ENCODE results near the gene SLC22A8. TPM values are rescaled to one million over a fixed set of nuclear protein-coding genes. Genes with fewer than 3 reads are reported as not detected.

SLC22A8 gene
- total and polyA plus RNA-seq, 2 of the 13 experiments (the other 11 are each of a cell fraction or from before 2014, with no cell fraction given), result 0.04 to 0.05 TPM

GRCh38 chr11:63019506-63019905 lies 3.9 kb upstream of the SLC22A8 start (continued):
- TF ChIP-seq ZNF574 (CRISPR knock-in tag; IDR thresholded peaks at IDR 0.05) (no peak), RBM39 (IDR thresholded peaks at IDR 0.05; ENCODE audit: low read depth, low read length, poor library complexity, severe bottlenecking) (no peak)

GRCh38 chr11:63017306-63017974 lies 1.8 kb upstream of the SLC22A8 start:
- Histone ChIP-seq H3K4me2 (ENCODE audit: low read depth, low read length) (no peak overlapping the region), H3K79me2 (ENCODE audit: insufficient read depth, low read length) (no peaks in the 10 kb centered on the region), H3K9me3 (ENCODE audit: low read length) (no peaks in the 10 kb centered on the region), H3K27ac (ENCODE audit: extremely low read length, insufficient read depth, low read length) (no peak overlapping the region), H3K36me3 (replicated peaks in 1 of 2; ENCODE audit: control insufficient read depth in 1 of 2, insufficient read depth in 2 of 2, low read length in 2 of 2) (no peaks in the 10 kb centered on the region), H3K27me3 (ENCODE audit: control insufficient read depth in 1 of 2, insufficient read depth in 2 of 2, low read length in 2 of 2) (peaks cover 4 to 10% of the 10 kb centered on the region in 2 experiments; a peak in 3 of 5 replicates), H3K4me1 (ENCODE audit: insufficient read depth, low read length) (peaks cover 37% of the 10 kb centered on the region), H4K20me1 (ENCODE audit: insufficient read depth, low read length) (no peaks in the 10 kb centered on the region), H2AFZ (ENCODE audit: low read length) (no peak overlapping the region), H3K9ac (ENCODE audit: insufficient read depth, low read depth, low read length) (no peak overlapping the region), H3K4me3 (replicated peaks in 1 of 3; ENCODE audit: insufficient read depth in 1 of 3, low read depth in 2 of 3, low read length in 3 of 3) (no peak overlapping the region)
- POLR2A ChIA-PET, result no interaction called here
- intact Hi-C loops (cut with micrococcal nuclease; ENCODE audit: unreplicated experiment) (no loop called here), in situ Hi-C loops (cut with HindIII; ENCODE audit: extremely low pct_ligation_motif_present, low pct_unique_long_range_greater_than_20kb) (no loop called here)
- 20% methylated on average over 5 of the region's 8 CpGs for WGBS (ENCODE audit: low lambda C conversion rate)
- DNase-seq (ENCODE audit: low spot score) (no peak), FAIRE-seq (no peak), ATAC-seq (no peak)
- no TSS peak for BruUV-seq (replicated peaks)
- no peak for TF ChIP-seq ZNF615 (CRISPR knock-in tag; IDR thresholded peaks at IDR 0.05; ENCODE audit: borderline replicate concordance)
- no peak for TF ChIP-seq ZKSCAN8 (CRISPR knock-in tag; IDR thresholded peaks at IDR 0.05; ENCODE audit: borderline replicate concordance)
- TF ChIP-seq ZNF225 (CRISPR knock-in tag; IDR thresholded peaks at IDR 0.05), result no peak
- CTCF ChIA-PET (ENCODE audit: low intra/inter-chr PET ratio, low total read pairs), result no interaction called here

Measured in HepG2 (cell line).